H1 (cell line): ENCODE results near the gene CORO1A. TPM values are rescaled to one million over a fixed set of nuclear protein-coding genes. Genes with fewer than 3 reads are reported as not detected.

Source experiments
- CTCF ChIA-PET: fragments of 300-600 bp; sonication (Branson Sonifier 250); formaldehyde crosslinking; loops from one replicate; lab custom pipeline; 2021; ENCODE audit not compliant: partially characterized antibody; lab: Charles Lee
- POLR2A ChIA-PET: fragments of 300-600 bp; sonication (Branson Sonifier 250); formaldehyde crosslinking; loops from one replicate; lab custom pipeline; 2021; ENCODE audit warnings: inconsistent platforms; ENCODE audit not compliant: partially characterized antibody; lab: Charles Lee
- DNase-seq, 2 experiments: peaks; one replicate each; pipeline versions ENCODE4 v3.0.0 to v3.0.0-alpha.2; 2010 to 2022; ENCODE audit warnings: low spot score in 2 of 2, low read depth in 1 of 2, mixed read lengths in 1 of 2
- FAIRE-seq: peaks from 2 replicates; lab custom pipeline; 2011; peaks lifted over from hg19 to GRCh38; lab: Jason Lieb, UNC
- H2AFZ ChIP-seq: 2 replicates; pipeline ENCODE4 v1.8.1; 2012; ENCODE audit warnings: low read length, inconsistent platforms
- H2AK5ac ChIP-seq: 2 replicates; pipeline ENCODE4 v1.6.1; 2013; ENCODE audit warnings: low read depth, low read length
- H2BK120ac ChIP-seq: replicated peaks from 2 replicates; pipeline ENCODE3; 2013; ENCODE audit warnings: low read depth, low read length, inconsistent platforms
- H2BK12ac ChIP-seq: 2 replicates; pipeline ENCODE4 v1.6.1; 2013; ENCODE audit warnings: low read depth, low read length
- H2BK15ac ChIP-seq: 2 replicates; pipeline ENCODE4 v1.6.1; 2013; ENCODE audit warnings: low read length
- H2BK20ac ChIP-seq: 2 replicates; pipeline ENCODE4 v1.6.1; 2013; ENCODE audit warnings: low read length
- H2BK5ac ChIP-seq: 2 replicates; pipeline ENCODE4 v1.6.1; 2013; ENCODE audit warnings: low read depth, low read length
- H3K14ac ChIP-seq: 2 replicates; pipeline ENCODE4 v1.6.1; 2013; ENCODE audit warnings: inconsistent platforms; ENCODE audit not compliant: insufficient read length
- H3K18ac ChIP-seq: 2 replicates; pipeline ENCODE4 v1.6.1; 2013; ENCODE audit warnings: low read length; ENCODE audit errors: extremely low read depth
- H3K23ac ChIP-seq: 2 replicates; pipeline ENCODE4 v1.6.1; 2013; ENCODE audit warnings: inconsistent platforms; ENCODE audit not compliant: insufficient read length
- H3K23me2 ChIP-seq: 2 replicates; pipeline ENCODE4 v1.6.1; 2013; ENCODE audit warnings: low read depth, low read length
- H3K27ac ChIP-seq: 2 replicates; pipeline ENCODE4 v1.6.1; 2011; ENCODE audit warnings: low read depth, low read length, inconsistent platforms
- H3K27me3 ChIP-seq, 4 experiments: replicated peaks in 1 of 4; 1 replicate in 1 of 4; 2 replicates in 3 of 4; pipeline versions ENCODE4 v1.6.1 to v1.8.1; 2011 to 2013; ENCODE audit warnings: low read length in 3 of 4, mild to moderate bottlenecking in 3 of 4, inconsistent platforms in 2 of 4, mixed read lengths in 2 of 4, moderate library complexity in 1 of 4; ENCODE audit not compliant: control insufficient read depth in 3 of 4, insufficient read depth in 3 of 4; ENCODE audit errors: extremely low read depth in 1 of 4
- H3K36me3 ChIP-seq, 4 experiments: 2 replicates each; pipeline versions ENCODE4 v1.6.1 to v1.8.1; 2011 to 2013; ENCODE audit warnings: mild to moderate bottlenecking in 4 of 4, low read length in 3 of 4, moderate library complexity in 2 of 4, control low read depth in 1 of 4, inconsistent platforms in 1 of 4; ENCODE audit not compliant: insufficient read depth in 4 of 4, control insufficient read depth in 2 of 4
- H3K4ac ChIP-seq: replicated peaks from 2 replicates; pipeline ENCODE3; 2013; ENCODE audit warnings: low read length, low read depth, mixed read lengths, inconsistent platforms; ENCODE audit not compliant: insufficient read length
- H3K4me1 ChIP-seq, 4 experiments: replicated peaks in 1 of 4; 1 replicate in 1 of 4; 2 replicates in 3 of 4; pipeline versions ENCODE4 v1.6.1 to v1.8.1; 2011 to 2013; ENCODE audit warnings: low read length in 3 of 4, inconsistent platforms in 2 of 4, mixed read lengths in 1 of 4; ENCODE audit not compliant: insufficient read depth in 4 of 4, control insufficient read depth in 3 of 4
- H3K4me2 ChIP-seq, 2 experiments: 2 replicates each; pipeline versions ENCODE4 v1.6.1 to v1.8.1; 2011 to 2013; ENCODE audit warnings: low read depth in 2 of 2, low read length in 2 of 2, control low read depth in 1 of 2, inconsistent platforms in 1 of 2, mild to moderate bottlenecking in 1 of 2; ENCODE audit not compliant: insufficient read depth in 1 of 2
- H3K4me3 ChIP-seq, 4 experiments: fragments of 200-600, 300-600 bp in 1 of 4; sonication (generic), shearing (Covaris generic), sonication (Bioruptor Twin) in 1 of 4; 2 replicates each; pipeline versions ENCODE4 v1.5.1 to v1.8.1; 2011 to 2016; ENCODE audit warnings: low read length in 4 of 4, low read depth in 3 of 4, control low read depth in 2 of 4, inconsistent platforms in 2 of 4, mild to moderate bottlenecking in 2 of 4, mixed read lengths in 1 of 4, moderate library complexity in 1 of 4; ENCODE audit not compliant: insufficient read depth in 2 of 4; ENCODE audit errors: extremely low read depth in 1 of 4
- H3K56ac ChIP-seq: replicated peaks from 2 replicates; pipeline ENCODE3; 2013; ENCODE audit warnings: low read depth, mild to moderate bottlenecking, mixed read lengths, low read length, inconsistent platforms; ENCODE audit not compliant: insufficient read length
- H3K79me1 ChIP-seq: 2 replicates; pipeline ENCODE4 v1.6.1; 2013; ENCODE audit warnings: low read depth, low read length, control low read depth
- H3K79me2 ChIP-seq, 2 experiments: 2 replicates each; pipeline versions ENCODE4 v1.6.1 to v1.8.1; 2012 to 2013; ENCODE audit warnings: low read length in 2 of 2, mild to moderate bottlenecking in 2 of 2, inconsistent platforms in 1 of 2; ENCODE audit not compliant: insufficient read depth in 2 of 2, control insufficient read depth in 1 of 2
- H3K9ac ChIP-seq, 4 experiments: replicated peaks in 1 of 4; 1 replicate in 1 of 4; 2 replicates in 3 of 4; pipeline versions ENCODE4 v1.6.1 to v1.8.1; 2011 to 2013; ENCODE audit warnings: low read depth in 3 of 4, low read length in 3 of 4, control low read depth in 2 of 4, mild to moderate bottlenecking in 2 of 4, moderate library complexity in 2 of 4, inconsistent platforms in 1 of 4; ENCODE audit errors: extremely low read depth in 1 of 4
- H3K9me3 ChIP-seq, 2 experiments: 2 replicates each; pipeline versions ENCODE4 v1.6.1 to v1.8.1; 2012 to 2013; ENCODE audit warnings: mild to moderate bottlenecking in 2 of 2, moderate library complexity in 2 of 2, control low read depth in 1 of 2, inconsistent platforms in 1 of 2, low read depth in 1 of 2, low read length in 1 of 2, mixed read lengths in 1 of 2; ENCODE audit not compliant: insufficient read depth in 2 of 2
- H4K20me1 ChIP-seq, 2 experiments: replicated peaks in 1 of 2; 2 replicates each; pipeline versions ENCODE3 to v1.8.1; 2011 to 2013; ENCODE audit warnings: inconsistent platforms in 2 of 2, low read length in 2 of 2, mild to moderate bottlenecking in 1 of 2; ENCODE audit not compliant: insufficient read depth in 2 of 2, control insufficient read depth in 1 of 2
- H4K5ac ChIP-seq: 2 replicates; pipeline ENCODE4 v1.6.1; 2013; ENCODE audit warnings: low read length, low read depth, mixed read lengths, inconsistent platforms; ENCODE audit not compliant: insufficient read length
- H4K8ac ChIP-seq: 2 replicates; pipeline ENCODE4 v1.8.0; 2013; ENCODE audit warnings: mild to moderate bottlenecking, moderate library complexity, low read length, inconsistent platforms; ENCODE audit not compliant: insufficient read depth; ENCODE audit errors: extremely low read depth
- H4K91ac ChIP-seq: replicated peaks from 2 replicates; pipeline ENCODE3; 2013; ENCODE audit warnings: low read length, mixed read lengths, inconsistent platforms; ENCODE audit not compliant: insufficient read length
- JUND ChIP-seq: IDR thresholded peaks from 2 replicates; pipeline ENCODE4 v1.6.1; 2011; ENCODE audit warnings: mild to moderate bottlenecking, improper control_type of control experiment, low read length
- RAD21 ChIP-seq, 2 experiments: IDR thresholded peaks in 1 of 2; conservative IDR thresholded peaks in 1 of 2; 2 replicates each; pipeline ENCODE4 v1.6.1; 2011; ENCODE audit warnings: low read depth in 2 of 2, low read length in 2 of 2, improper control_type of control experiment in 1 of 2, inconsistent platforms in 1 of 2, mild to moderate bottlenecking in 1 of 2, moderate library complexity in 1 of 2
- SP4 ChIP-seq: IDR thresholded peaks from 2 replicates; pipeline ENCODE4 v1.6.1; 2012; ENCODE audit warnings: low read length, inconsistent platforms
- WGBS, 2 experiments: shearing (Covaris generic) in 1 of 2; methylation state at CpG; one replicate each; pipeline versions ENCODE4 v1.1.6 to v1.1.7; 2013 to 2015; ENCODE audit warnings: low lambda C conversion rate in 2 of 2, mixed read lengths in 2 of 2, inconsistent platforms in 1 of 2, low coverage in 1 of 2, missing lambda C conversion rate in 1 of 2; ENCODE audit not compliant: insufficient replicate concordance in 2 of 2, insufficient coverage in 1 of 2, insufficient read length in 1 of 2; ENCODE audit errors: extremely low coverage in 1 of 2, missing lambda C conversion rate in 1 of 2; 5-methylcytosine and 5-hydroxymethylcytosine counted together
- polyA plus RNA-seq, 7 experiments: library from polyadenylated mRNA; depleted of rRNA in 3 of 7; stranded (reverse) in 5 of 7; unstranded in 2 of 7; fragments of >200 nt in 5 of 7; fragments of 200-250 nt in 2 of 7; gene quantifications; 1 replicate in 5 of 7; 2 replicates in 1 of 7; 4 replicates in 1 of 7; pipeline versions ENCODE4 v1.2.1 to v1.2.3, GENCODE V29; 2011 to 2013; ENCODE audit warnings: missing spikeins in 2 of 7, mixed read lengths in 2 of 7
- total RNA-seq: library from RNA; stranded (reverse); fragmentation: NEBNext Ultra II Directional; extraction: Animal tissue kit (Norgen Biotek cat#: 25700); gene quantifications from 2 replicates; pipeline ENCODE4 v1.2.1, GENCODE V29; 2021
- TF ChIP-seq, protein P1 (sequence below), 3 experiments: IDR thresholded peaks; 1 replicate in 2 of 3; 2 replicates in 1 of 3; pipeline versions ENCODE4 v1.5.1 to v1.6.1; 2011; ENCODE audit warnings: low read length in 3 of 3, mild to moderate bottlenecking in 3 of 3, inconsistent platforms in 2 of 3, low read depth in 1 of 3, moderate library complexity in 1 of 3; ENCODE audit not compliant: insufficient read depth in 1 of 3; ENCODE audit errors: control extremely low read depth in 1 of 3

The CORO1A gene
- total and polyA plus RNA-seq, 2 of the 8 experiments (the other 6 are each of a cell fraction or from before 2014, with no cell fraction given), result 10.9 to 11.7 TPM

DNA sequence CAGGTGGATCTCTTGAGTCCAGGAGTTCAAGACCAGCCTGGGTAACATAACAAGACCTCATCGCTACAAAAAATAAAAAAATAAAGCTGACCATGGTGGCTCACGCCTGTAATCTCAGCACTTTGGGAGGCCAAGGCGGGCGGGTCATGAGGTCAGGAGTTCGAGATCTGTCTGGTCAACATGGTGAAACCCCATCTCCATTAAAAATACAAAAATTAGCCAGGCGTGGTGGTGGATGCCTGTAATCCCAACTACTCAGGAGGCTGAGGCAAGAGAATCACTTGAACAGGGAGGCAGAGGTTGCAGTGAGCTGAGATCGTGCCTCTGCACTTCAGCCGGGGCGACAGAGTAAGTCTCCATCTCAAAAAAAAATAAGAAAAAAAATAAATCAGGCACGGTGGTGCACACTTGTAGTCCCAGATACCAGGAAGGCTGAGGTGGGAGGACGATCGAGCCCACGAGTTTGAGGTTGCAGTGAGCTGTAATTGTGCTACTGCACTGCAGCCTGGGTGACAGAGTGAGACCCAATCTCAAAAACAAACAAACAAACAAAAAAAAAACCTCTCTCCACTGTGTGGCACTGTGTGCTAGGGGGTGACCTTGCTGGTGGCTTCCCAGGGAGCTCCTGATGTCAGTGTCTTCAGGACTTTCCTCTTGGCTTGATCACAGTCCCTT, 40.6 kb upstream of the CORO1A start:
- Histone ChIP-seq H3K23me2 (no peaks in the 10 kb centered on the region), H3K4me1 (no peaks in the 10 kb centered on the region), H4K20me1 (no peaks in the 10 kb centered on the region), H2BK5ac (no peak overlapping the region), H3K4me3 (no peak overlapping the region), H3K36me3 (no peaks in the 10 kb centered on the region), H3K18ac (no peak overlapping the region), H3K27me3 (no peaks in the 10 kb centered on the region), H3K79me1 (no peaks in the 10 kb centered on the region), H3K23ac (no peak overlapping the region), H3K9me3 (no peaks in the 10 kb centered on the region), H3K27ac (no peak overlapping the region), H4K5ac (no peak overlapping the region), H3K9ac (no peak overlapping the region), H4K8ac (no peak overlapping the region), H2BK15ac (no peak overlapping the region), H3K4me2 (no peak overlapping the region), H3K56ac (no peak overlapping the region), H2AFZ (no peak overlapping the region), H2BK20ac (no peak overlapping the region), H2AK5ac (no peak overlapping the region), H2BK12ac (no peak overlapping the region), H4K91ac (no peak overlapping the region), H3K14ac (no peak overlapping the region), H2BK120ac (no peak overlapping the region), H3K4ac (no peak overlapping the region), H3K79me2 (no peaks in the 10 kb centered on the region)
- 85% methylated on average over 13 of the region's 13 CpGs; no CpG with 5 or more reads in 1 of the 2 experiments for WGBS, 2 experiments
- no peak for DNase-seq
- FAIRE-seq, result no peak
- no peak for TF ChIP-seq SP4
- TF ChIP-seq RAD21 (IDR thresholded peaks at IDR 0.05 in 1 of 2, conservative IDR thresholded peaks at IDR 0.05 in 1 of 2; ENCODE audit: low read depth in 2 of 2, low read length in 2 of 2), result peak; percentile 62 to 75
- TF ChIP-seq, protein P1, sequence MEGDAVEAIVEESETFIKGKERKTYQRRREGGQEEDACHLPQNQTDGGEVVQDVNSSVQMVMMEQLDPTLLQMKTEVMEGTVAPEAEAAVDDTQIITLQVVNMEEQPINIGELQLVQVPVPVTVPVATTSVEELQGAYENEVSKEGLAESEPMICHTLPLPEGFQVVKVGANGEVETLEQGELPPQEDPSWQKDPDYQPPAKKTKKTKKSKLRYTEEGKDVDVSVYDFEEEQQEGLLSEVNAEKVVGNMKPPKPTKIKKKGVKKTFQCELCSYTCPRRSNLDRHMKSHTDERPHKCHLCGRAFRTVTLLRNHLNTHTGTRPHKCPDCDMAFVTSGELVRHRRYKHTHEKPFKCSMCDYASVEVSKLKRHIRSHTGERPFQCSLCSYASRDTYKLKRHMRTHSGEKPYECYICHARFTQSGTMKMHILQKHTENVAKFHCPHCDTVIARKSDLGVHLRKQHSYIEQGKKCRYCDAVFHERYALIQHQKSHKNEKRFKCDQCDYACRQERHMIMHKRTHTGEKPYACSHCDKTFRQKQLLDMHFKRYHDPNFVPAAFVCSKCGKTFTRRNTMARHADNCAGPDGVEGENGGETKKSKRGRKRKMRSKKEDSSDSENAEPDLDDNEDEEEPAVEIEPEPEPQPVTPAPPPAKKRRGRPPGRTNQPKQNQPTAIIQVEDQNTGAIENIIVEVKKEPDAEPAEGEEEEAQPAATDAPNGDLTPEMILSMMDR (IDR thresholded peaks at IDR 0.05; ENCODE audit: control extremely low read depth in 1 of 3, insufficient read depth in 1 of 3, low read depth in 1 of 3, low read length in 3 of 3), result peak; percentile 29 to 46 (median 41)
- TF ChIP-seq JUND, result no peak
- CTCF ChIA-PET, result interaction anchor here (0.6 to 1.7 kb wide), 8 partner anchors 31 to 486 kb away, joined by 3 to 7 read pairs (median 4); no protein-coding TSS in a partner anchor
- POLR2A ChIA-PET, result interaction anchor here (0.6 kb wide), 1 partner anchor 10 kb away, joined by 3 read pairs; no protein-coding TSS in a partner anchor
